Measurements from ENCODE around the gene MYO1B. TPM values are rescaled to one million over a fixed set of nuclear protein-coding genes. Genes with fewer than 3 reads are reported as not detected.

Gene MYO1B
- total and polyA plus RNA-seq, 2 of the 4 experiments (the other 2 are of a cell fraction), result 57.2 to 116 TPM

GRCh38 chr2:191462370-191462769 lies 217.2 kb downstream of the MYO1B start:
- Histone ChIP-seq H3K4me1 (ENCODE audit: control insufficient read depth, insufficient read depth, low read length) (no peaks in the 10 kb centered on the region), H3K4ac (ENCODE audit: low read depth, low read length) (no peak overlapping the region), H2BK5ac (ENCODE audit: low read depth, low read length, poor library complexity, severe bottlenecking) (no peak overlapping the region), H3K27me3 (ENCODE audit: control insufficient read depth, insufficient read depth, low read length) (no peaks in the 10 kb centered on the region), H2AK9ac (replicated peaks; ENCODE audit: low read depth, low read length, poor library complexity) (no peak overlapping the region), H4K91ac (ENCODE audit: insufficient read depth, low read depth, low read length) (no peak overlapping the region), H2BK20ac (ENCODE audit: low read depth, low read length) (no peak overlapping the region), H3K56ac (ENCODE audit: extremely low read depth, insufficient read depth, low read length) (no peak overlapping the region), H4K8ac (ENCODE audit: low read depth in 2 of 2, low read length in 2 of 2) (no peak overlapping the region), H3K9ac (ENCODE audit: low read depth, low read length) (no peak overlapping the region), H3K18ac (ENCODE audit: low read depth, low read length) (no peak overlapping the region), H3K36me3 (ENCODE audit: control insufficient read depth, insufficient read depth, low read length) (no peaks in the 10 kb centered on the region), H3K9me3 (ENCODE audit: control insufficient read depth, insufficient read depth, low read length) (no peaks in the 10 kb centered on the region), H3K4me2 (ENCODE audit: low read depth, low read length) (no peak overlapping the region), H3K14ac (replicated peaks; ENCODE audit: low read depth, low read length) (no peak overlapping the region), H4K20me1 (ENCODE audit: insufficient read depth, low read length) (no peaks in the 10 kb centered on the region), H3K79me1 (ENCODE audit: low read depth in 1 of 2, low read length in 2 of 2) (no peaks in the 10 kb centered on the region), H2AFZ (replicated peaks; ENCODE audit: low read length, poor library complexity) (no peak overlapping the region), H3K23ac (ENCODE audit: low read depth, low read length) (no peak overlapping the region), H3K27ac (ENCODE audit: insufficient read depth, low read length) (no peak overlapping the region), H3K9me1 (ENCODE audit: insufficient read depth, low read length) (no peaks in the 10 kb centered on the region; the same call in 1 of the 2 replicates), H2BK120ac (ENCODE audit: low read depth, low read length) (no peak overlapping the region), H2BK15ac (ENCODE audit: low read depth, low read length) (no peak overlapping the region), H2AK5ac (ENCODE audit: low read depth, low read length) (no peak overlapping the region), H3K4me3 (ENCODE audit: insufficient read depth, low read depth, low read length) (no peak overlapping the region), H4K5ac (ENCODE audit: low read depth, low read length) (no peak overlapping the region)
- WGBS, 2 experiments (ENCODE audit: extremely low coverage in 2 of 2, insufficient read length in 1 of 2), result 100% methylated on average over 2 of the region's 3 CpGs; no CpG with 5 or more reads in 1 of the 2 experiments
- intact Hi-C loops (cut with micrococcal nuclease) (no loop called here), in situ Hi-C loops (cut with MboI; ENCODE audit: low sequenced_read_pairs) (no loop called here), dilution Hi-C loops (cut with HindIII; ENCODE audit: low sequenced_read_pairs, unreplicated experiment) (no loop called here)
- no peak for DNase-seq
- ChIA-PET POLR2A (ENCODE audit: unreplicated experiment) (no interaction called here), CTCF (no interaction called here)
- TF ChIP-seq, protein P1, sequence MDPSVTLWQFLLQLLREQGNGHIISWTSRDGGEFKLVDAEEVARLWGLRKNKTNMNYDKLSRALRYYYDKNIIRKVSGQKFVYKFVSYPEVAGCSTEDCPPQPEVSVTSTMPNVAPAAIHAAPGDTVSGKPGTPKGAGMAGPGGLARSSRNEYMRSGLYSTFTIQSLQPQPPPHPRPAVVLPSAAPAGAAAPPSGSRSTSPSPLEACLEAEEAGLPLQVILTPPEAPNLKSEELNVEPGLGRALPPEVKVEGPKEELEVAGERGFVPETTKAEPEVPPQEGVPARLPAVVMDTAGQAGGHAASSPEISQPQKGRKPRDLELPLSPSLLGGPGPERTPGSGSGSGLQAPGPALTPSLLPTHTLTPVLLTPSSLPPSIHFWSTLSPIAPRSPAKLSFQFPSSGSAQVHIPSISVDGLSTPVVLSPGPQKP (IDR thresholded peaks at IDR 0.05; ENCODE audit: borderline replicate concordance, low read depth, low read length), result no peak
- TF ChIP-seq MAZ (IDR thresholded peaks at IDR 0.05; ENCODE audit: borderline replicate concordance, low read depth, low read length), result no peak
- TF ChIP-seq RCOR1 (IDR thresholded peaks at IDR 0.05; ENCODE audit: insufficient replicate concordance, low read length), result no peak
- TF ChIP-seq MAFK (IDR thresholded peaks at IDR 0.05; ENCODE audit: low read depth, low read length), result no peak
- TF ChIP-seq CTCF (conservative IDR thresholded peaks at IDR 0.05; ENCODE audit: low read depth, low read length), result no peak
- no peak for TF ChIP-seq CEBPB (IDR thresholded peaks at IDR 0.05; ENCODE audit: low read depth, low read length)
- TF ChIP-seq RFX5 (IDR thresholded peaks at IDR 0.05; ENCODE audit: low read depth, low read length), result no peak
- no peak for TF ChIP-seq FOS (IDR thresholded peaks at IDR 0.05; ENCODE audit: low read depth, low read length)
- TF ChIP-seq POLR2A (IDR thresholded peaks at IDR 0.05; ENCODE audit: low read depth, low read length), result no peak
- TF ChIP-seq MXI1 (IDR thresholded peaks at IDR 0.05; ENCODE audit: borderline replicate concordance, low read depth, low read length), result no peak
- no peak for TF ChIP-seq NFE2L2 (IDR thresholded peaks at IDR 0.05; ENCODE audit: low read depth, low read length)
- TF ChIP-seq CHD1 (IDR thresholded peaks at IDR 0.05; ENCODE audit: low read depth, low read length), result no peak
- TF ChIP-seq BHLHE40 (IDR thresholded peaks at IDR 0.05; ENCODE audit: low read depth, low read length), result no peak
- TF ChIP-seq, protein P2, sequence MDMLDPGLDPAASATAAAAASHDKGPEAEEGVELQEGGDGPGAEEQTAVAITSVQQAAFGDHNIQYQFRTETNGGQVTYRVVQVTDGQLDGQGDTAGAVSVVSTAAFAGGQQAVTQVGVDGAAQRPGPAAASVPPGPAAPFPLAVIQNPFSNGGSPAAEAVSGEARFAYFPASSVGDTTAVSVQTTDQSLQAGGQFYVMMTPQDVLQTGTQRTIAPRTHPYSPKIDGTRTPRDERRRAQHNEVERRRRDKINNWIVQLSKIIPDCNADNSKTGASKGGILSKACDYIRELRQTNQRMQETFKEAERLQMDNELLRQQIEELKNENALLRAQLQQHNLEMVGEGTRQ (IDR thresholded peaks at IDR 0.05; ENCODE audit: low read depth, low read length), result no peak
- TF ChIP-seq SMC3 (IDR thresholded peaks at IDR 0.05; ENCODE audit: low read depth, low read length), result no peak
- TF ChIP-seq RAD21 (IDR thresholded peaks at IDR 0.05; ENCODE audit: low read length), result no peak
- no peak for ATAC-seq (ENCODE audit: low read depth)
- no TSS peak for BruUV-seq (replicated peaks)

Data from IMR-90 (cell line).